ENCODE results near the gene SLC35D1.
"Not testable (repeated sequence)": the region's sequence is repeated elsewhere in the genome, so short reads cannot be mapped to it uniquely, and the experiment has no call there.

DNA sequence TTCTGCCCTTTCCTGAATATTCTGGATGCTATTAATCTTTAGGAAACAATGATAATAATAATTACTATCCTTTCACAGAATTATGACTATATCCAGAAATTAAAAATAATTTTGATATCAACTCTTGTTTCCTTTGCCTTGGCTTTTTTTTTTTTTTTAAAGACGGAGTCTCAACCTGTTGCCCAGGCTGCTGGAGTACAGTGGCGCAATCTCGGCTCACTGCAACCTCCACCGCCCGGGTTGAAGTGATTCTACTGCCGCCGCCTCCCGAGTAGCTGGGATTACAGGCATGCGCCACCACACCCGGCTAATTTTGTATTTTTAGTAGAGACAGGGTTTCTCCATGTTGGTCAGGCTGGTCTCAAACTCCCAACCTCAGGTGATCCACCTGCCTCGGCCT is 74.3 kb downstream of the SLC35D1 start:
- TF ChIP-seq, protein P1, sequence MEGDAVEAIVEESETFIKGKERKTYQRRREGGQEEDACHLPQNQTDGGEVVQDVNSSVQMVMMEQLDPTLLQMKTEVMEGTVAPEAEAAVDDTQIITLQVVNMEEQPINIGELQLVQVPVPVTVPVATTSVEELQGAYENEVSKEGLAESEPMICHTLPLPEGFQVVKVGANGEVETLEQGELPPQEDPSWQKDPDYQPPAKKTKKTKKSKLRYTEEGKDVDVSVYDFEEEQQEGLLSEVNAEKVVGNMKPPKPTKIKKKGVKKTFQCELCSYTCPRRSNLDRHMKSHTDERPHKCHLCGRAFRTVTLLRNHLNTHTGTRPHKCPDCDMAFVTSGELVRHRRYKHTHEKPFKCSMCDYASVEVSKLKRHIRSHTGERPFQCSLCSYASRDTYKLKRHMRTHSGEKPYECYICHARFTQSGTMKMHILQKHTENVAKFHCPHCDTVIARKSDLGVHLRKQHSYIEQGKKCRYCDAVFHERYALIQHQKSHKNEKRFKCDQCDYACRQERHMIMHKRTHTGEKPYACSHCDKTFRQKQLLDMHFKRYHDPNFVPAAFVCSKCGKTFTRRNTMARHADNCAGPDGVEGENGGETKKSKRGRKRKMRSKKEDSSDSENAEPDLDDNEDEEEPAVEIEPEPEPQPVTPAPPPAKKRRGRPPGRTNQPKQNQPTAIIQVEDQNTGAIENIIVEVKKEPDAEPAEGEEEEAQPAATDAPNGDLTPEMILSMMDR (IDR thresholded peaks at IDR 0.05) = not testable (repeated sequence)
- TF ChIP-seq POLR2A, EP300 (IDR thresholded peaks at IDR 0.05): not testable (repeated sequence)

Measured in sigmoid colon (tissue), 4 donors.